AG04449 (cell line): ENCODE data around the gene FAM222A.

Experiments
- CTCF ChIA-PET: fragments of 350-600 bp; formaldehyde crosslinking; extraction: SDS; loops from one replicate; lab custom pipeline; 2021; ENCODE audit warnings: antibody characterized with exemption; lab: Yijun Ruan, JAX
- POLR2A ChIA-PET: fragments of 400-600, 350-600 bp; formaldehyde crosslinking; extraction: SDS; loops from one replicate; lab custom pipeline; 2020; ENCODE audit warnings: antibody characterized with exemption, inconsistent platforms; lab: Yijun Ruan, JAX
- DNase-seq: peaks from one replicate; pipeline ENCODE4 v3.0.0-alpha.2; 2010; ENCODE audit warnings: low read depth, low spot score
- H3K4me3 ChIP-seq: 2 replicates; pipeline ENCODE4 v1.5.1; 2011; ENCODE audit warnings: low read depth, mild to moderate bottlenecking, control low read depth, low read length
- CTCF ChIP-seq: IDR thresholded peaks from one replicate; pipeline ENCODE4 v1.5.1; 2011; ENCODE audit warnings: mild to moderate bottlenecking, moderate library complexity, low read length, control low read depth, inconsistent platforms; ENCODE audit not compliant: insufficient read depth; ENCODE audit errors: missing control alignments

FAM222A gene

GRCh38 chr12:109782326-109782703 is 68.7 kb downstream of the FAM222A start:
- POLR2A ChIA-PET: no interaction called here
- CTCF ChIA-PET: interaction anchor here (1.2 to 1.4 kb wide), 2 partner anchors 23 to 185 kb away, joined by 3 to 6 read pairs; no protein-coding TSS in a partner anchor
- no peak for TF ChIP-seq CTCF
- no peak overlapping the region for H3K4me3 ChIP-seq
- DNase-seq: no peak

GRCh38 chr12:109783135-109783964 is 69.7 kb downstream of the FAM222A start:
- DNase-seq: no peak
- ChIA-PET POLR2A (no interaction called here), CTCF (interaction anchor here (1.0 to 1.1 kb wide), 2 partner anchors 10 to 264 kb away, joined by 3 to 4 read pairs; no protein-coding TSS in a partner anchor)
- no peak overlapping the region for H3K4me3 ChIP-seq
- no peak for TF ChIP-seq CTCF

- POLR2A ChIA-PET: no interaction called here
- CTCF ChIA-PET: interaction anchor here (1.0 to 5.0 kb wide), 3 partner anchors 8 to 265 kb away, joined by 3 to 27 read pairs (median 4); no protein-coding TSS in a partner anchor
- no peak overlapping the region for H3K4me3 ChIP-seq
- TF ChIP-seq CTCF: no peak
- no peak for DNase-seq
Observed at GRCh38 chr12:109783965-109784244, 70.3 kb downstream of the FAM222A start.

GRCh38 chr12:109785854-109786253 is 72.2 kb downstream of the FAM222A start:
- ChIA-PET CTCF (interaction anchor here (1.6 to 5.0 kb wide), 3 partner anchors 10 to 188 kb away, joined by 6 to 27 read pairs (median 7); no protein-coding TSS in a partner anchor), POLR2A (no interaction called here)
- DNase-seq: no peak
- TF ChIP-seq CTCF: no peak
- no peak overlapping the region for H3K4me3 ChIP-seq

GRCh38 chr12:109786799-109787198 is 73.2 kb downstream of the FAM222A start:
- POLR2A ChIA-PET: no interaction called here
- TF ChIP-seq CTCF: no peak
- CTCF ChIA-PET: interaction anchor here (1.6 to 5.0 kb wide), 2 partner anchors 11 to 19 kb away, joined by 7 to 27 read pairs; no protein-coding TSS in a partner anchor

GRCh38 chr12:109789526-109790048 is 76.0 kb downstream of the FAM222A start:
- TF ChIP-seq CTCF: no peak
- DNase-seq: no peak
- ChIA-PET CTCF (interaction anchor here (1.6 to 4.1 kb wide), 3 partner anchors 14 to 192 kb away, joined by 6 to 22 read pairs (median 6); no protein-coding TSS in a partner anchor), POLR2A (no interaction called here)
- no peak overlapping the region for H3K4me3 ChIP-seq

More at GRCh38 chr12:109786799-109787198, 73.2 kb downstream of the FAM222A start:
- no peak overlapping the region for H3K4me3 ChIP-seq
- no peak for DNase-seq
